ENCODE measurements around the gene TMEM14A. TPM values are rescaled to one million over a fixed set of nuclear protein-coding genes. Genes with fewer than 3 reads are reported as not detected.

TMEM14A gene
- total RNA-seq, 4 donors from 2014 or later: 10.1 to 15.7 (median 12.4) TPM

DNA sequence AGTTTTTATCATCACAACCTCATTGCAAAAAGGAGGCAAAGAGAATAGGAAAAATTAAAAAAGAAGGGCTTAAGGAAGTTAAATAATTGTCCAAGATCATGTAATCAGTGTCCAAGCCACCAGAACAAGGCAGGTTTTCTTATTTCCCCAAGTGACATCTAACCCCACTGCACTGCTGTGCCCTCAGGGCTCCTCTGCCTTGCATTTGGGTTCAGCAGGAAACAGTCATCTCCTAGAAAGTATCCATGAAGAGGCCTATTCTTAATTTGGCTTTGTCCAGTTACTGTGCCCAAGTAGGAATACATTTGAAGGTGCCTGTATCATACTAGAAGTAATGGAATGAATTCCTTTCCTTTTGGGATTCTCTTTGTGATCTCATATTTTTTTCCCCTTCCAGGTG lies 10.5 kb downstream of the TMEM14A start:
- Histone ChIP-seq H3K4me1 (no peaks in the 10 kb centered on the region), H3K27me3 (no peaks in the 10 kb centered on the region), H3K27ac (no peak overlapping the region), H3K4me3 (no peak overlapping the region), H3K9me3 (no peaks in the 10 kb centered on the region), H3K36me3 (peaks cover 38% of the 10 kb centered on the region)
- DNase-seq (ENCODE audit: low spot score in 2 of 2): no peak
- TF ChIP-seq POLR2A (IDR thresholded peaks at IDR 0.05) (no peak), EP300 (IDR thresholded peaks at IDR 0.05) (no peak), CTCF (IDR thresholded peaks at IDR 0.05) (no peak), POLR2AphosphoS5 (IDR thresholded peaks at IDR 0.05) (no peak)

- no peaks in the 10 kb centered on the region for H3K4me1 ChIP-seq
- WGBS: 89% methylated on average over 6 of the region's 6 CpGs
- DNase-seq (ENCODE audit: low spot score in 2 of 2): no peak
- no peaks in the 10 kb centered on the region for H3K9me3 ChIP-seq
- TF ChIP-seq CTCF (IDR thresholded peaks at IDR 0.05) (no peak), POLR2AphosphoS5 (IDR thresholded peaks at IDR 0.05) (no peak), EP300 (IDR thresholded peaks at IDR 0.05) (no peak), POLR2A (IDR thresholded peaks at IDR 0.05) (no peak)
- H3K27ac ChIP-seq: no peak overlapping the region
- H3K36me3 ChIP-seq: peaks cover 16% of the 10 kb centered on the region
- no peaks in the 10 kb centered on the region for H3K27me3 ChIP-seq
- no peak overlapping the region for H3K4me3 ChIP-seq
Measured at GRCh38 chr6:52686878-52687699, 16.2 kb downstream of the TMEM14A start.

GRCh38 chr6:52689857-52690256 lies 18.9 kb downstream of the TMEM14A start:
- Histone ChIP-seq H3K27me3 (no peaks in the 10 kb centered on the region), H3K9me3 (no peaks in the 10 kb centered on the region), H3K36me3 (no peaks in the 10 kb centered on the region), H3K4me1 (no peaks in the 10 kb centered on the region), H3K27ac (no peak overlapping the region), H3K4me3 (no peak overlapping the region)
- no peak for DNase-seq (ENCODE audit: low spot score in 2 of 2)
- WGBS: 91% methylated on average over 3 of the region's 3 CpGs
- TF ChIP-seq CTCF (IDR thresholded peaks at IDR 0.05) (no peak), EP300 (IDR thresholded peaks at IDR 0.05) (no peak), POLR2AphosphoS5 (IDR thresholded peaks at IDR 0.05) (no peak), POLR2A (IDR thresholded peaks at IDR 0.05) (no peak)

GRCh38 chr6:52691718-52692117 lies 20.8 kb downstream of the TMEM14A start:
- Histone ChIP-seq H3K27ac (no peak overlapping the region), H3K27me3 (no peaks in the 10 kb centered on the region), H3K4me3 (no peak overlapping the region), H3K36me3 (no peaks in the 10 kb centered on the region), H3K4me1 (no peaks in the 10 kb centered on the region), H3K9me3 (no peaks in the 10 kb centered on the region)
- WGBS: 94% methylated on average over 2 of the region's 2 CpGs
- DNase-seq (ENCODE audit: low spot score in 2 of 2): no peak
- TF ChIP-seq EP300 (IDR thresholded peaks at IDR 0.05) (no peak), POLR2A (IDR thresholded peaks at IDR 0.05) (no peak), CTCF (IDR thresholded peaks at IDR 0.05) (no peak), POLR2AphosphoS5 (IDR thresholded peaks at IDR 0.05) (no peak)

DNA sequence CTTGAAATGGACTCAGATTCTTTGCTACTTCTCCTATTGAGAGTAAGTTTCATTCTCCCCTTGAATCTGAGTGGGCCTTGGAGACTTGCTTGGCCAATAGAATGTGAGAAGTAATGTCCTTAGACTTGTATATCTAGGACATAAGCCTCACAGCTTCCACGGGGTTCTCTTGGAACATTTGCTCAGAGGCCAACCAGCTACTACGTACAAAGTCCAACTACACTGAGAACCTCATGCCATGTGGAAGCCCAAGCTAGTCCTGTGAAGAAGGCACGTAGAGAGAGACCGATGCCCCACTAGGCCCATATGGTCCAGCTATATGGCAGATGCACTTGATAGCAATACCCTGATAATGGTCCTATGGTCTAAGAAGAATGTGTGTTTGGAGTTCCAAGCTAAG lies 22.9 kb downstream of the TMEM14A start:
- Histone ChIP-seq H3K27ac (no peak overlapping the region), H3K4me3 (no peak overlapping the region), H3K4me1 (no peaks in the 10 kb centered on the region), H3K9me3 (no peaks in the 10 kb centered on the region), H3K36me3 (no peaks in the 10 kb centered on the region), H3K27me3 (no peaks in the 10 kb centered on the region)
- no peak for DNase-seq (ENCODE audit: low spot score in 2 of 2)
- no peak for TF ChIP-seq CTCF (IDR thresholded peaks at IDR 0.05)
- no peak for TF ChIP-seq POLR2A (IDR thresholded peaks at IDR 0.05)
- TF ChIP-seq EP300 (IDR thresholded peaks at IDR 0.05): no peak
- no peak for TF ChIP-seq POLR2AphosphoS5 (IDR thresholded peaks at IDR 0.05)
- 92% methylated on average over 4 of the region's 4 CpGs for WGBS
